Immature natural killer cell (primary cell): Measurements from ENCODE around the gene CEP63. TPM values are rescaled to one million over a fixed set of nuclear protein-coding genes. Genes with fewer than 3 reads are reported as not detected.
"Not testable (repeated sequence)": the region's sequence is repeated elsewhere in the genome, so short reads cannot be mapped to it uniquely, and the experiment has no call there.

Experiments used
- DNase-seq, 3 donors: peaks; one replicate each; pipeline ENCODE4 v3.0.0; 2022; ENCODE audit warnings: mixed read lengths in 1 of 3
- H3K27ac Mint-ChIP-seq, 6 donors: one replicate each; pipeline ENCODE4 v1.8.0; 2020; ENCODE audit warnings: mixed read lengths in 6 of 6, mild to moderate bottlenecking in 5 of 6, inconsistent platforms in 4 of 6, moderate library complexity in 3 of 6
- H3K27me3 Mint-ChIP-seq, 3 donors: one replicate each; pipeline ENCODE4 v1.8.0; 2020 to 2021; ENCODE audit warnings: low read depth in 3 of 3, mild to moderate bottlenecking in 3 of 3, mixed read lengths in 3 of 3, moderate library complexity in 3 of 3, inconsistent platforms in 1 of 3
- H3K36me3 Mint-ChIP-seq, 3 donors: one replicate each; pipeline ENCODE4 v1.8.0; 2020; ENCODE audit warnings: mixed read lengths in 3 of 3, inconsistent platforms in 2 of 3, mild to moderate bottlenecking in 2 of 3
- H3K4me1 Mint-ChIP-seq, 2 donors: one replicate each; pipeline ENCODE4 v1.8.0; 2020; ENCODE audit warnings: inconsistent platforms in 2 of 2, mild to moderate bottlenecking in 2 of 2, mixed read lengths in 2 of 2, moderate library complexity in 1 of 2
- H3K4me3 Mint-ChIP-seq, 5 donors: one replicate each; pipeline ENCODE4 v1.8.0; 2020; ENCODE audit warnings: mild to moderate bottlenecking in 5 of 5, mixed read lengths in 5 of 5, inconsistent platforms in 3 of 5, moderate library complexity in 3 of 5
- H3K9me3 Mint-ChIP-seq, 6 donors: one replicate each; pipeline ENCODE4 v1.8.0; 2020; ENCODE audit warnings: mild to moderate bottlenecking in 6 of 6, mixed read lengths in 6 of 6, inconsistent platforms in 4 of 6, moderate library complexity in 3 of 6
- polyA plus RNA-seq, 3 donors: library from polyadenylated mRNA; unstranded; fragments of 300-500 nt; fragmentation: Illumina TruSeq; gene quantifications; one replicate each; pipeline ENCODE4 v1.2.3, GENCODE V29; 2021

CEP63 gene
- polyA plus RNA-seq, 3 donors from 2014 or later: 6.3 to 17.6 (median 10.8) TPM

GRCh38 chr3:134576831-134577230 lies 91.0 kb downstream of the CEP63 start:
- no peak for DNase-seq
- Mint-ChIP-seq H3K27me3 (peaks cover 0 to 3% (median 2%) of the 10 kb centered on the region in 3 donors), H3K4me3 (no peak overlapping the region), H3K27ac (no peak overlapping the region), H3K9me3 (peaks cover 0 to 5% (median 0%) of the 10 kb centered on the region in 6 donors), H3K4me1 (peaks cover 0 to 6% of the 10 kb centered on the region in 2 donors), H3K36me3 (peaks cover 0 to 11% (median 5%) of the 10 kb centered on the region in 3 donors)

DNA sequence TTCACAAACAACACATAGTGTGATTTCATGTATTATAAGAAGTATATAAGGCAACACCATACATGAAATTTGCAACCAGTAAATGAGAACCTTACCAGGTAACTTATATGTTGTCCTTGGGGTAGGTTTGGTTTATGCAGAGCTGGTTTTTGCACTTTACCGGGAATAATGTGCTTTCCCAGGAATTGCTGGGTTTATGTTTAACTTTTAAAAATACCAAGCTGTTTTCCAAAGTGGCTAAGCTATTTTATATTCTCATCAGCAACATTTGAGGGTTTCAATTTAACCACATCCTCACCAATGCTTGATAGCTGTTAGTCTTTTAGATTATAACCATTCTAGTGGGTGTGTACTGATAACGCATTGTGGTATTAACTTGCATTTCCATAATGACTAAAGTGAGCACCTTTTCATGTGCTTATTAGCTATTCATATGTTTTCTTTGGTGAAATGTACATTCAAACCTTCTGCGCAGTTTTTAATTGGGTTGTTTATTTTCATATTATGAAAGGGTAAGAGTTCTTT lies 93.3 kb downstream of the CEP63 start:
- Mint-ChIP-seq H3K4me1 (peaks cover 0 to 6% of the 10 kb centered on the region in 2 donors), H3K9me3 (peaks cover 0 to 7% (median under 1%) of the 10 kb centered on the region in 6 donors), H3K36me3 (peaks cover 3 to 8% (median 5%) of the 10 kb centered on the region in 3 donors), H3K4me3 (no peak overlapping the region), H3K27me3 (peaks cover 0 to 5% (median 1%) of the 10 kb centered on the region in 3 donors), H3K27ac (no peak overlapping the region)
- DNase-seq: no peak

- Mint-ChIP-seq H3K9me3 (no peaks in the 10 kb centered on the region), H3K27ac (no peak overlapping the region), H3K4me1 (no peaks in the 10 kb centered on the region), H3K4me3 (no peak overlapping the region), H3K36me3 (no peaks in the 10 kb centered on the region), H3K27me3 (peaks cover 2 to 12% (median 6%) of the 10 kb centered on the region in 3 donors)
- no peak for DNase-seq
These were observed 104.9 kb downstream of the CEP63 start for GRCh38 chr3:134590766-134591165.

- no peak for DNase-seq
- no peak overlapping the region for H3K27ac Mint-ChIP-seq
- no peaks in the 10 kb centered on the region for H3K4me1 Mint-ChIP-seq
- H3K27me3 Mint-ChIP-seq: peaks cover 2 to 6% (median 3%) of the 10 kb centered on the region in 3 donors
- no peak overlapping the region for H3K4me3 Mint-ChIP-seq
- peaks cover 0 to 2% (median 0%) of the 10 kb centered on the region in 6 donors for H3K9me3 Mint-ChIP-seq
- no peaks in the 10 kb centered on the region for H3K36me3 Mint-ChIP-seq
These were observed 106.9 kb downstream of the CEP63 start for GRCh38 chr3:134592806-134593205.

DNA sequence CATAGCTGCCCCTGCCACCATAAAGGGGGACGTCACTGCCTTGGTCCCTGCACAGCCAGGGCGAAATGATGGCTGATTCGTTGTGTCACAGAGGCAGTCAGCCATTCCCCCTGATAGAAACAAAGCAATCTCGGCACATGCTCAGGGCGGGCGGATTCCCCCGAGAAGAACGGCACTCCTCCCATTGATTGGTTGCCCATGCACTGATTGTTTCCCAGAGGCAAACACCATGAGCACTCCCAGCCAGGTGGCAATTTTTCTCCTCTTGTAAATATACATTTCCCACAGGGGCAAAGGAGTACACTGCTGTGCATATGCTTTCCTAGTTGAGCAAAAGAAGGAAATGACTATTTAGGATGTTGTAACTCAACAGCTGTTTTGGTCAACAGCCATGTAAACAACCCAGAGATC lies 108.5 kb downstream of the CEP63 start:
- no peak overlapping the region for H3K27ac Mint-ChIP-seq
- no peaks in the 10 kb centered on the region for H3K36me3 Mint-ChIP-seq
- H3K27me3 Mint-ChIP-seq: peaks cover 2 to 5% (median 3%) of the 10 kb centered on the region in 3 donors
- H3K9me3 Mint-ChIP-seq: peaks cover 0 to 2% (median 0%) of the 10 kb centered on the region in 6 donors
- H3K4me1 Mint-ChIP-seq: no peaks in the 10 kb centered on the region
- no peak for DNase-seq
- H3K4me3 Mint-ChIP-seq: no peak overlapping the region

GRCh38 chr3:134594986-134595385 lies 109.1 kb downstream of the CEP63 start:
- not testable (repeated sequence) for H3K4me3 Mint-ChIP-seq

GRCh38 chr3:134597390-134597970 lies 111.6 kb downstream of the CEP63 start:
- Mint-ChIP-seq H3K27ac (no peak overlapping the region), H3K4me1 (peaks cover 7% of the 10 kb centered on the region in 2 donors), H3K27me3 (peaks cover 2 to 3% (median 3%) of the 10 kb centered on the region in 3 donors), H3K36me3 (no peaks in the 10 kb centered on the region), H3K4me3 (no peak overlapping the region), H3K9me3 (peaks cover 0 to 2% (median 0%) of the 10 kb centered on the region in 6 donors)
- DNase-seq: no peak

More at GRCh38 chr3:134594986-134595385, 109.1 kb downstream of the CEP63 start:
- not testable (repeated sequence) for H3K27ac Mint-ChIP-seq, H3K4me1 Mint-ChIP-seq, H3K9me3 Mint-ChIP-seq, H3K27me3 Mint-ChIP-seq, DNase-seq, H3K36me3 Mint-ChIP-seq

DNA sequence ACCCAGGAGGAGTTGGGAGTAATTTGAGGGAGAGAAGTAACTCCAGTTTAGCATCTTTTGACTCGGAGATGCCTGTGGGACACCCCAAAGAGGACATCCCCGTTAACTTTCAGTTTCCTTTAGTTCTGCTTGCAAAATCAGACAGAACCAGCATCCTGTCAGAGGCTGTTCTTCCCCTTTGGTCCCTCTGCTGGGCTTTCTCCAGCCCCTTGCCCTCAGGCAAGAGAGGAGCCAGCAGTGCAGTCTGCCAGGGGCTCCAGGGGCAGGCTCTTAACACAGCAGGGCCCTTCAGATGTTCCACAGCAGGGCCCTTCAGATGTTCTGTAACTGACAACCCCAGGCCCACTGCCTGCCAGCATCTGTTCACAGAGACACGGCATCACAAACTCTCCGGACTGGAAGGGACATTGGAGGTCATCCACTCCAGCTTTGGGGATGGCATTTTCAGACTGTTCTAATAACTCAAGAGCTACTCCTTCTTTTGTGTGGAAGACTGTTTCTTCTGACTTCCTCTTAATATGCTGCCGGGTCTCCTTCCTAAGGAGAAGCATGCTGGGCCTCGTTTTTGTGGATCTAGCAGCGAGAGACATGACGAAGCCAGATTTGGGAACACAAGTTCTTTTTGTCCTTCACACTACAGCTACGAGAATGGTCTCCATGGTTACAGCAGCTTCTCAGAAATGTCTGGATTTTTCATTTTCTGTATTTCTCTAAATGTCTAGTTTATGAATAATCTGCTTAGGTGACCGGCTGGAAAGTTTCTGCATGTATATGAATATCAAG lies 113.1 kb downstream of the CEP63 start:
- no peak for DNase-seq
- Mint-ChIP-seq H3K4me1 (peaks cover 7% of the 10 kb centered on the region in 2 donors), H3K27me3 (peaks cover 2 to 3% (median 3%) of the 10 kb centered on the region in 3 donors), H3K27ac (no peak overlapping the region), H3K4me3 (no peak overlapping the region), H3K9me3 (peaks cover 0 to 2% (median 0%) of the 10 kb centered on the region in 6 donors), H3K36me3 (no peaks in the 10 kb centered on the region)

- no peaks in the 10 kb centered on the region for H3K36me3 Mint-ChIP-seq
- H3K27ac Mint-ChIP-seq: no peak overlapping the region
- H3K9me3 Mint-ChIP-seq: peaks cover 0 to 2% (median 0%) of the 10 kb centered on the region in 6 donors
- peaks cover 0 to 2% (median 0%) of the 10 kb centered on the region in 3 donors for H3K27me3 Mint-ChIP-seq
- peaks cover 7% of the 10 kb centered on the region in 2 donors for H3K4me1 Mint-ChIP-seq
- DNase-seq: no peak
- H3K4me3 Mint-ChIP-seq: no peak overlapping the region
These were observed 114.3 kb downstream of the CEP63 start for GRCh38 chr3:134600206-134600605.

DNA sequence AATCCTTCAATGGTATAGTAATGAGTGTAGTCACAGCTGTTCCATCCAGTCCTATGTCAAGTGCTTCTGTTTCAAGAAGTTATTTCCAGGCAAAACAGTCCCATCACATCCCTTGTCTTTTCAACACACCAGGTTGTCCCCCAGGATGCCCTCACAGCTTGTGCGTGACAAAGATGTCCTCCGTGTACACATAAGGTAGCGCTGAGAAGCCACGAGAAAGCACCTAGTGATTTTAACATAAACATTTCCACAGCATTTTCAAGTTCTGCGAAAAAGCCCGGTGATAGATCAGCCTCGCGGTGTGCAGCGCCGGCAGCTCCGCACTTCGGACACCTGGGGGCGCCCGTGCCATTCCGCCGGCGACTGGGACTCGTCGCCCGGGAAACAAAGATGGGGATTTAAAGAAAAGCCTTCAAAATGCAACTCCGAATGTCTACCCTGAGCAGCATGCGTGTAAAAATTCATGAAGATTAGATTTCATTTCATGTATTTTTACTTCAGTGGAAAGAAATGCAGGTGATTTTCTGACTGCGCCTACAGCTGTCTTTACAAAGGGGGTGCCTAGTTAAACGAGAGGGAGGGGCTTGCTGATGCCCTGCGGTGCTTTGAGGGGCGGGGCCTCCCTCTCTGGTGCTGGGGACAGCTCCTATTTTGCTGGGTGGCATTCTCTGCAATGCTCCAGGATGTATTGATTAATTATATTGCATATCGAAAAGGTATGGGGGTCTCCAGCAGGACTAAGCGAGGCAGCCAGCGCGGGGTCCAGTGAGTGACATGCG lies 115.0 kb downstream of the CEP63 start:
- H3K27ac Mint-ChIP-seq: peak overlapping the region in 1 of 6 donors; percentile 7
- H3K9me3 Mint-ChIP-seq: peaks cover 0 to 2% (median 0%) of the 10 kb centered on the region in 6 donors
- H3K4me1 Mint-ChIP-seq: peaks cover 7% of the 10 kb centered on the region in 2 donors
- peak; percentile 26 to 48 (median 36) for DNase-seq
- peaks cover 0 to 2% (median 0%) of the 10 kb centered on the region in 3 donors for H3K27me3 Mint-ChIP-seq
- no peaks in the 10 kb centered on the region for H3K36me3 Mint-ChIP-seq
- H3K4me3 Mint-ChIP-seq: peak overlapping the region in 4 of 5 donors; percentile 40 to 64 (median 44)

DNA sequence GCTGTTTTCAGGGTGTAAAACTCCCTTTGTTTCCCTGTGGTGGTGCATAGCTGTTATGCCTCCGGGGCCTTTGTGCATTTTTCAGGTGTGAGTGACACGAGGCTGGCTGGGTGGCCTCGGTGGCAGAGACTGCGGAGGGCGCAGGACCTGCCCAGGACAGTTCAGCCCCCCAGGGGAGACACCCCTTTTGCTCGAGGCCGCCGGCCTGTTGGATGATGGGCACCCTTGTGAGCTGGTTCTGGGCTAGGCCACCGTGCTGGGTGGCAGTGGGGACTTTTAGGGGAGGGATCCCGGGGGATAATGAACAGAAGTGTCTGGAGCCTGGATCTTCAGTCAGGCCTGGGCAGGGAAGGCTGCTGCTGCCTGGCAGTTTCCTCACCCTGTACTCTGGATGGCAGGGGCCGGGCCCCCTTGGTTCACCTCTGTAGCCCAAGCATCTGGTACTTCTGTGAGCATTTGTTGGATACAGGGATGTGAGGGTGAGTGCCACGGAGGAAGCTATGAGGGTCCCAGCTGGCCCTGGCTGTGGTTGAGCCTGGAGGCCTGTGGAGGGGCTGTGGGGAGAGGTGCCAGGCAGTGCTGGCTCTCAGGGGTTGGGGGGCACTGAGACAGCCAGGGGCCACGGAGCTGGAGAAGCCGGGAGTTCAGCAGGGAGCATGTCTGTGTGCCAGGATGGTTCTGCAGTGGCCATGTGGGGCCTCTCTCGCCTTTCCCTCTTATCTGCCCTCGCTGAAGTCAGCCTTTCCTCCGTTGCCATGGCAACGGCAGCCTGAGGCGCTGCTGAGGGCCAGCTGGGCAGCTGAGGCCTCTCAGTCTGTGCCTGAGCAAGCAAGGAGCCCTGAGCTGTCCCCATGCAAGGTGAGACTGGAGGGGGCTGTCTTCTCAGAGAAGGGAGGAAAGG lies 115.9 kb downstream of the CEP63 start:
- Mint-ChIP-seq H3K4me1 (peaks cover 7 to 11% of the 10 kb centered on the region in 2 donors), H3K9me3 (peaks cover 0 to under 1% (median 0%) of the 10 kb centered on the region in 6 donors), H3K4me3 (no peak overlapping the region), H3K27ac (no peak overlapping the region), H3K36me3 (no peaks in the 10 kb centered on the region), H3K27me3 (peaks cover 0 to 2% (median 0%) of the 10 kb centered on the region in 3 donors)
- DNase-seq: no peak

DNA sequence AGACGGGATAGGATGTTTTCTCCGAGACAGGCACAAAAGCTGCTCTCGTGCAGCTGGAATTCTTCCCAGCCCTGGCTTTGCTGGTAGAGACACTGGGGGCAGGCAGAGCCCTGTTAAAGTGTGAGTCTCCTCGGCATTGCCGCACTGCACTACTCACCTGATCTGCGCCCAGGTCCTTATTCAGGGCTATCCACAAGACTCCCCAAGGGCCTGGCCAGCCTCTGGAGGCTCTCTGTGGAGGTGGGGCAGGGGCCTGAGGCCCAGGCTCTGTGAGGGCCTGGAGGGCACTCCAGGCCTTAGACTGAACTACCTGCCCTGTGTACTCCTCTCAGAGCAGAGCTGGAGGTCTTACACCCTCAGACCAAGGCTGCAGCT lies 116.6 kb downstream of the CEP63 start:
- Mint-ChIP-seq H3K36me3 (no peaks in the 10 kb centered on the region), H3K27ac (no peak overlapping the region), H3K4me3 (no peak overlapping the region), H3K9me3 (no peaks in the 10 kb centered on the region), H3K27me3 (peaks cover 0 to 2% (median 0%) of the 10 kb centered on the region in 3 donors), H3K4me1 (peaks cover 7 to 15% of the 10 kb centered on the region in 2 donors)
- DNase-seq: no peak

GRCh38 chr3:134603480-134603879 lies 117.6 kb downstream of the CEP63 start:
- Mint-ChIP-seq H3K27ac (no peak overlapping the region), H3K27me3 (peaks cover 0 to 2% (median 0%) of the 10 kb centered on the region in 3 donors), H3K9me3 (no peaks in the 10 kb centered on the region), H3K4me3 (no peak overlapping the region), H3K4me1 (peaks cover 7 to 15% of the 10 kb centered on the region in 2 donors), H3K36me3 (no peaks in the 10 kb centered on the region)
- DNase-seq: no peak
